ENCODE results near the gene DOCK4.

Gene DOCK4

GRCh38 chr7:112220877-112221434 lies 14.8 kb upstream of the DOCK4 start:
- no peak for DNase-seq

- DNase-seq: no peak
Observed at GRCh38 chr7:112215787-112216186, 9.6 kb upstream of the DOCK4 start.

GRCh38 chr7:112214883-112215282 lies 8.7 kb upstream of the DOCK4 start:
- no peak for DNase-seq

- no peak for DNase-seq
Observed at GRCh38 chr7:112214268-112214667, 8.1 kb upstream of the DOCK4 start.

DNA sequence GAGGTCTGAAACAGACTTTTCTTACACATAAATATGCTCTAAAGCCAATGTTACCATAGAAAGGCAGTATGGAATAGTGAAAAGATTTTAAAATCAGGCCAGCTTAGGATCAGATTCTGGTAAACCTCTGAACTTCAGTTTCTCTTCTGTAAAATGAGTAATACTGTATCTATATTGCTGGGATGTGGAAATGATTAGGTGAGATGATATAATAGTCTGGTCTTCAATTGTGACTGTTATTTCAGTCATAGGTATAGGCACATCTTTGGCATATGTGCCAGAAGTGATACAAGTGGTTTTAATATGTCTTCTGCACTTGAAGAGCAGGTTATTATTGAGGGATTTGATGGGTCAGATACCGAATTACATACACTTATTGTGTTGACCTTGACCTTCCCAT lies 7.5 kb upstream of the DOCK4 start:
- DNase-seq: no peak

DNA sequence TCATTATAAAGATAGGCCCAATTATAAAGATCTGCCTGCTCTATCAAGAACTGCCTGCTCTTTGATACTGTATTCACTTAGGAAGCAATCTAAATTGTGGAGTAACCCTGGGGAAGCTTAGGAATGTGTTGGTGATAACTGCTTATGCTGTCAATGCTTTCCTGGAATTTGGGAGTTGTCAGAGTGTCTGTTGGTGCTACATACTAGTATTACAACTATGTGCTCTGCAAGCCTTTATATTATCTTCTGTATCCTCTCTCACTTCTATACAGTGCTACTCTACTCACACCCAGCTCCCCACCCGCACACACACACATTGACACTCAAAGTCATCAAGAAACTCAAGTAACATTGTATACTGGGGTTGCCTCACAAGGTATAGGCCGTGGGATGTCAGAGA lies 6.4 kb upstream of the DOCK4 start:
- no peak for DNase-seq

GRCh38 chr7:112211348-112211907 lies 5.2 kb upstream of the DOCK4 start:
- no peak for DNase-seq

- DNase-seq: no peak
Observed at GRCh38 chr7:112207765-112208164, 1.6 kb upstream of the DOCK4 start.

DNA sequence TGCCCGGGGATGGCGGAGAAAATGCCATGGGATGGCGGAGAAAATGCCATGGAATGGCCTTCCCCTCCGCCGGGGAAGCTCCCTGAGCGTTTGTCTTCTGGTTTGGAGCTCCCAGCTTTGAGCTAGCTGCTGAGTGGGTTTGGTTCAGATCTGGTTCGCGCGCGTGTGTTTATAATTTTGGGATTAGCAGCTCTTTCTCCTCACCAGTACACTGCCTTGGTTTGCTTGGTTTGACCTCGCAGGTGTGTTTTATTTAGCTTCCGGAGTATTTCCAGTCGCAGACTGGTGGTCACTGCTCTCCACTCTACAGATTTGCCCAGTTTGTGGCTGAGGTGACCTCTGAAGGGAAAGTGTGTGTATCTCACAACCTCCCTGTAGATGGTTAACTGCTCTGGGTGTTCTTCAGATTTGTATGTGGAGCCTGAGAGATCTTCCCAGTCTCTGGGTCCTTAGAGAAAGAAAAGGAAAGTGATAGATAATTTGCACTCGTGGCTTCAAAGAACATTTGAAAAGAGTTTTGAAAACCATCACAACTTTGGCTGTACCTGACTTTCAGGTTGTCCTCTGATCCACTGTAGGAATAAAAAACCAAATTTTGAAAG lies 893 bp upstream of the DOCK4 start:
- DNase-seq: peak in 1 of 5 donors; percentile 3

DNA sequence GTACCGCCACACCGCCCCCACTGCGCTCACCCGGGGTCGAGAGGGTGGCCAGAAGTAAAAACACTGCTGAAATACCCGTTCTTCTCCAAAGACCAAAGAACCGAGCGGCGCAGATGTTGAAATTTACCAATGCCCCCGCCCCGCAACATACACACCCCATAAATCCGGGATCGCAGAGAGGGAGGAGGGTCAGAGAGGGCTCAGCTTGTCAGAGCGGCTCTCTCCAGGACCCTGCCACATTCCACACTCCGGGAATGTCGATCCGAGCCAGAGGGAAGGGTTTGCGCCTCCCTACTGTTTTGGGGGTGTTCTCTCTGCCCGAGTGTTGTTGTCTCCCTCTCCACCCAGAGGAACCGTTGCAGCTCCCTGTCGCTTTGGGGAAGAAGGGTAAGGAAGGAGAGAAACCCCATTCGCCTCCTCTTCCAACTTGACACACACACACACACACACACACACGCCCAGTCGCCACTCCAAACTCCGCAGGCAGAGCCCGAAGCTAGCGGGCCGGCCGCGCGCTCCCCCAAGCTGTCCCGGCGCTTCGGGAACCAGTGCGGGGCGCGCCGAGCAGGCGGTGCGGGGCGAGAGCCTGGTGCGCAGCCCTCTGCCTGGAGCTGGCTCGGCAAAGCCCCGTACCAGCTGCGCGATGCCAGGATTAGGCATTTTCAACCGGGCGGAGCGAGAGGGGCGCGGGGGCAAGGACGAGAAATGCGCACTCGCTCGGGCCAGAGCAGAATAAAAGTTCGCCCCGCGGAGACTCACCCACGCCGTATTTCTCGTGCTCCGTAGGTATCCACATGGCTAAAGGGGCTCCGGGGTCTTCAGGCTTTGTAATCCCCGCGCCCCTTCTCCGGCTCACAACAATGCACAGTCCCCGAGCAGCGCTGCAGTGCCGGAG lies 609 bp downstream of the DOCK4 start:
- peak in 4 of 5 donors; percentile 15 to 38 (median 30) for DNase-seq

DNA sequence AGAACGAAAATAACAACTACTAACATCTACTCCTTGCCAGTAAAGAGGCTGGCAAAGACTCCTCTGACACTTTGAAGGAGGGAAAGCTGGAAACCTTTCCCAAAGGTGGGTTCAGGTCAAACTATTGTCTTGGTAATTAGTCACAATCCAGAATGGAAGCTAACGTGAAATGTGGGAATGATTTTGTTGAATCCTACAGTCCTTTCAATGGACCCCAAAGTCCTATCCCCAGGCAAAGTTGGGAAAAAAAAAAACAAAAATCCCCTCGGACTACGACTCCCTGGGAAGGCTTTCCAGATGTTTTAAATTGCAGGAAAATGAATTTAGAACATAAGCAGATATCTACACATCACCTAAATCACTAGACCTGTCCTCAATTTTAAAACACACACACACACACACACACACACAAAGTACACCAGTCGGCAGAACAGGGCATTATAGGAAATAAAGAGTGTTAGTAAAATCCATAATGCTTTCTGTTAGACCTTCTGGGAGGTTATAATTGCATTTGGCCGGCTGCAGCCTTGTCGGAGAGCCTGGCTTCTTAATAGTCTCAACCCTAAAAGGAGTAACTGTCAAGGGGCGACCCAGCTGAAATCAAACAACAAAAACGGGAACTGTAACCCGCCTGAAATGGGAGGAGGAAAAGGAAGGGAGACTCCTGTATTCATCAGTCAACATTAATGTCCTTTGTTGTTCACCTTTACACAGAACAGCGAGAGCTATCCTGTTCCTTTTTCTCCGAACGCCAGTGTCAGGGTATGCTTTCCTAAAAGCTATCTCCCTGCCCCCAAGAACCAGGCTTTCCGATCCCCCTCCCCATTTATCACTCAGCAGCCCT lies 1.5 kb downstream of the DOCK4 start:
- DNase-seq: peak in 1 of 5 donors; percentile 2

DNA sequence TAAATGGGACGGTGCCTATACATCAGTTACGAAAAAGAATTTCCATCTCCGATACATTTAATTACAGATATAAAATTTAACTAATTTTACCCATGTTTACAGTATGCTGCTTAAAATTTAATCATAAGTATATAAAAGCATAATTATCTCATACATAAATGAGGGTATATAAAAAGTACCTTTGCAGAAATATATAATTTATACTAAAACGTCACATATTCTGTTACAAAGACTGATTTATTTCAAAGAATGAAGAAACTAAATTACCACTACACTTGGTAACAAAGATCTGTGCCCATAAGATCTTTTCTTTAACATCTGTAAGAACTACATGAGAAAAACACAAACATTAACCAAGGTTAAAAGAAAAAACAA lies 2.8 kb downstream of the DOCK4 start:
- DNase-seq: no peak

- peak in 1 of 5 donors; percentile 1 for DNase-seq
Observed at GRCh38 chr7:112202816-112203215, 3.4 kb downstream of the DOCK4 start.

GRCh38 chr7:112201839-112202238 lies 4.4 kb downstream of the DOCK4 start:
- DNase-seq: no peak

GRCh38 chr7:112201411-112201810 lies 4.8 kb downstream of the DOCK4 start:
- no peak for DNase-seq

DNA sequence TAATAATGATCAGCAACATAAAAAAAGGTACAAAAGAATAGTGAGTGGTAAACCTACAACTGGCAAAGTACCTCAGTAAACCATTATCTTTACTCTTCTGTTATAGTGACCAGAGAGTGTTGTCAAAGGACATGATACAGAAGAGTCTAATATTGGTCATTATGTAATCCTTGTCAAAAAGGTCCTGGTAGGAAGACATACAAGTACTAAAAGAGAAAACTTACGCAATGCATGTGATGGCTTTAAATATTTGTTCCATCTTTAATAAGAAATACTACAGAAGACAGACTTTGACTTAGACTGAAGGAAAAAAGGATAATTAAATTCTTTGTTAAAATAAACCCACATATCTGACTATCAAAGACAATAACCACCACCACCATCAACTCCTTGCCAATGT lies 6.5 kb downstream of the DOCK4 start:
- DNase-seq: no peak

DNA sequence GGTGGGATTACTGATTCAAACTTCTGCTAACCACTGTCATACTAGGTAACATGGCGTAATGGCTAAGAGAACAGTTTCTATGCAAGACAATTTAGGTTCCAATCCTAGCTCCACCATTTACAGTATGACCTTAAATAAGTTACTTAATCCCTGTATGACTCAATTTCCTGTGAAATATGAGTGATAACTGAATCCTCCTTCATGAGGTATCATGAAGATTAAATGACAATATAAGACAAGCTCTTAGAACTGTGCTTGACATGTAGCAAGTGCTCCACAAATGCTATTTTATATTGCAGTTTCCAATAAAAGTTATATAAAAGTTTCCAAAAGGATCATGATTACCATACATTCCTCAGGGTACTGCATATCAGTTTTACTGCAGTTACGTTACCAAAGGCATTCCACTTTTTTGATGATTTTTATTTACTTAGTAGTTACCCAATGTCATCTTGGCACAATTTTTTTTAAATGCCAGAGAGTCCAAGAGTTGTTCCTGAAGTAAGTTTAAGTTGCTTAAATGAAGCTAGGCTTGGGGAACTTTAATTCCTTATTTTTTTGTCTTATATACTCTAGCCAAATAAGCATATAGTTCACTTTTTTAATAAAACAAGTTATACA lies 7.1 kb downstream of the DOCK4 start:
- DNase-seq: peak in 1 of 5 donors; percentile 35

DNA sequence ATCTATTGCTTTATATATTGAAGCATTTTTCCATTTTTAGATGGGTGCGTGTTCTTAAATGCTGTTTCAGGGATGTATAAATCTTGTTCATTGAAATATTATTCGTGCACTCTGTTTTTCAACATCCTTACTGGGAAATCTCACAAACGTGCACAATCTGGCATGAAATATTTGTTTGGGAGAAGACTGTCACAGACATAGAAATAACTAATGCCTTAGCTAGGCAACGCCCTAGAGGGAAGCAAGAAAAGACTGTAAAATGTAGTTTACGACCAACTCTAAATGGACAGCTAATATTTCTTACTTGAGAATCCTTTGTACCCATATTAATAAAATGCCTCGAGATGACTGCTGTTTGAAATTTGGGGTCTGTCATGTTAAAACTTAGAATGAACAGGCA lies 8.9 kb downstream of the DOCK4 start:
- DNase-seq: no peak

DNA sequence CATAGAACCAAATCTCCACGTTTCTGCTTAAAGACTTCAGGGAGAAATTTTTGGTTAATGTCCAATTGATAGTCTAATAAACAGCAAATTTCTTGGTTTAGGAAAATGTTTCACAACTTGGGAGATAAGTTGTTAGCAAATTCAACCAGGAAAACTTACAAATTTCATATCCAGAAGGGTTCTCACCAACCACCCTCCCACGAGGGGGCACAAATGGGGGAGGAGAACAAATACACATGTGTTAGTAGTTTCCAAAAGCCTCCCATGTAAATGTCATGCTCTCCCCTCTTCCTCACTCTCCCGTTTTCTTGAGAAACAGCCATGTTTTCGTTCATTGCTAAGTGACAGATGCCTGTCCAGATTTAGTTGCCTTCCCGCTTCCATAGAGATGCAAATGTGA lies 10.5 kb downstream of the DOCK4 start:
- DNase-seq: no peak

GRCh38 chr7:112193915-112194502 lies 12.2 kb downstream of the DOCK4 start:
- DNase-seq: no peak

GRCh38 chr7:112192236-112193154 lies 13.7 kb downstream of the DOCK4 start:
- no peak for DNase-seq

Measured in T-helper 1 cell (primary cell).